SH-SY5Y (cell line): ENCODE results near the gene ZNF862.

Experiments
- GATA2 ChIP-seq: IDR thresholded peaks from 2 replicates; pipeline ENCODE4 v1.6.1; 2011; ENCODE audit warnings: mild to moderate bottlenecking, low read depth, low read length
- GATA3 ChIP-seq: IDR thresholded peaks from 2 replicates; pipeline ENCODE4 v1.6.1; 2011; ENCODE audit warnings: low read depth, mild to moderate bottlenecking, low read length, moderate library complexity

- TF ChIP-seq GATA3 (no peak), GATA2 (no peak)
Measured at GRCh38 chr7:149790754-149791360, 47.3 kb upstream of the ZNF862 start.
